Stomach (tissue), 4 donors: ENCODE measurements around the gene AP2S1.

Experiments
- CTCF ChIP-seq, 7 experiments: fragments of 450-650 bp in 4 of 7; fragments of 200-600 bp in 3 of 7; sonication (generic) in 3 of 7; IDR thresholded peaks; one replicate each; pipeline ENCODE4 v1.5.1; 2016 to 2019; ENCODE audit warnings: antibody characterized with exemption in 7 of 7, control low read depth in 2 of 7, mild to moderate bottlenecking in 1 of 7
- EP300 ChIP-seq: sonication (generic); formaldehyde crosslinking; IDR thresholded peaks from one replicate; pipeline ENCODE4 v1.6.1; 2017; ENCODE audit warnings: antibody characterized with exemption
- POLR2A ChIP-seq, 4 donors: fragments of 450-650 bp; IDR thresholded peaks; one replicate each; pipeline ENCODE4 v1.6.1; 2016; ENCODE audit warnings: antibody characterized with exemption in 4 of 4, control low read depth in 2 of 4, mild to moderate bottlenecking in 1 of 4, moderate library complexity in 1 of 4
- POLR2AphosphoS5 ChIP-seq, 3 donors: sonication (generic); formaldehyde crosslinking; IDR thresholded peaks; one replicate each; pipeline ENCODE4 v1.6.1; 2016; ENCODE audit warnings: antibody characterized with exemption in 3 of 3

- TF ChIP-seq CTCF (IDR thresholded peaks at IDR 0.05) (no peak), POLR2A (IDR thresholded peaks at IDR 0.05) (no peak), POLR2AphosphoS5 (IDR thresholded peaks at IDR 0.05) (no peak), EP300 (no peak)
Observed at GRCh38 chr19:46862503-46862834, 11.8 kb upstream of the AP2S1 start.
